Measurements from ENCODE around the gene HPS1.

GRCh38 chr10:98411768-98412167 is 35.0 kb downstream of the HPS1 start:
- TF ChIP-seq POLR2AphosphoS5 (IDR thresholded peaks at IDR 0.05; ENCODE audit: low read depth, low read length) (no peak), TCF7L2 (IDR thresholded peaks at IDR 0.05; ENCODE audit: low read depth, low read length) (no peak)

All from Panc1 (cell line).